ACC112 (cell line): ENCODE results near the gene SIPA1.
"Not testable (repeated sequence)": the region's sequence is repeated elsewhere in the genome, so short reads cannot be mapped to it uniquely, and the experiment has no call there.

Experiments used
- H2AFZ ChIP-seq: fragments of 200-600 bp; sonication (generic); one replicate; pipeline ENCODE4 v1.6.0; 2017; ENCODE audit warnings: antibody characterized with exemption, low read length; ENCODE audit not compliant: unreplicated experiment
- H3K27ac ChIP-seq: fragments of 200-600 bp; sonication (generic); 2 replicates; pipeline ENCODE4 v1.5.1; 2014; ENCODE audit warnings: low read depth, mild to moderate bottlenecking, antibody characterized with exemption, low read length, moderate library complexity
- H3K27me3 ChIP-seq: fragments of 200-600 bp; sonication (generic); 2 replicates; pipeline ENCODE4 v1.6.1; 2014; ENCODE audit warnings: mild to moderate bottlenecking, antibody characterized with exemption, low read length, moderate library complexity, mixed read lengths; ENCODE audit not compliant: insufficient read depth
- H3K36me3 ChIP-seq: fragments of 200-600 bp; sonication (generic); 2 replicates; pipeline ENCODE4 v1.6.1; 2016; ENCODE audit warnings: mild to moderate bottlenecking, antibody characterized with exemption, low read length, moderate library complexity, mixed read lengths; ENCODE audit not compliant: insufficient read depth
- H3K4me1 ChIP-seq: fragments of 200-600 bp; sonication (generic); one replicate; pipeline ENCODE4 v1.6.1; 2016; ENCODE audit warnings: low read length, mixed read lengths; ENCODE audit not compliant: insufficient read depth, unreplicated experiment, control insufficient read depth
- H3K4me3 ChIP-seq: fragments of 200-600 bp; sonication (generic); 2 replicates; pipeline ENCODE4 v1.5.1; 2014; ENCODE audit warnings: mild to moderate bottlenecking, low read depth, low read length
- H3K79me2 ChIP-seq: fragments of 200-600 bp; sonication (generic); one replicate; pipeline ENCODE4 v1.6.0; 2016; ENCODE audit warnings: low read length; ENCODE audit not compliant: control insufficient read depth, unreplicated experiment, insufficient read depth

The SIPA1 gene

DNA sequence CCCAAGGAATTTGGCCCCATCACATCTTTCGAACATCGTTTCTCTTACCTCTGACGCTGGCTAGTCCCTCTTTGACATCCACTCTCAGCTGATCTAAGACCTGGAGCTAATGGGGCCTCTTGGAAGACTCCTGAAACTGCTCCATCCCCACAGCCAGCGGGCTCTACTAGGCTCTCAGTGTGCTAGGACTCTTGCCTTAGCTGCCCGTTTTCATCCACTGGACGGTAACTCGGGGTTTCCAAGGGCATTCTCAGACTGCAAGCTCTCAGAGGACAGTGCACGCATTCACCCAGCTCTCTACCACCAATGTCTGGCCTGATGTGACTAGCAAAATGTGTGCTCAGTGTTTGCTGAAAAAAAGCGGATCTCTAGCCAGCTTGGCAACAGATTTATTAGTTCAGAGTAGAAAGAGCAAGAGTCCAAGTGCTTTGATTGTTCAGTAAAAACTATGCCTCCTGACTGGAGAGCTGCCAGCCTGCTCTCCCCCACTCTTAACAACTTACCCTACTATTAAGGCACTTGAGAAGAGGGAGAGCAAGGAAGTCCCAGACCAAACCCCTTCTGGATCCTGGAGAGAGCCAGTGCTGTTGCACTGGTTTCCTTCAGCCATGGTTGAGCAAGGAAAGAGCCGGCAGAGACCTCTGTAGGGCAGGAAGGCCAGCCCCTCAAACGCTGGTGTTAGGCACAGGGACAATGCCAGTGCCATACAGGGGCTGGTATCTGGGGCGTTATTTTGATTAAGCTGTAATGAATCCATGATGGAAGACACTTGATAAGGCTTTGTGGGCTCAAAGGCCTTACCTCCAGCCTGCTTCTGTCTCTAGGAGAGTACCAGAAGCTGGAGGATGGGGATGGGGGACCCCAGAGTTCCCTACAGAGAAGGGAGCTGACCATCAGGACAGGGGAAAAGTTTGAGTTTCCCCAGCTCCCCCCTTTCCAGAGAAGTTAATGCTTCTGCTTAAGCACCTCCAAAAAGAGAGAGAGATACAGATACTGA lies 15.6 kb downstream of the SIPA1 start:
- peak overlapping the region; percentile 91 for H3K27ac ChIP-seq
- H3K4me3 ChIP-seq, result peak overlapping the region; percentile 74
- no peaks in the 10 kb centered on the region for H3K27me3 ChIP-seq
- H3K4me1 ChIP-seq, result peaks cover 16% of the 10 kb centered on the region
- no peak overlapping the region for H2AFZ ChIP-seq
- H3K79me2 ChIP-seq, result no peaks in the 10 kb centered on the region
- H3K36me3 ChIP-seq, result peaks cover 18% of the 10 kb centered on the region; the same call in 1 of the 2 replicates

DNA sequence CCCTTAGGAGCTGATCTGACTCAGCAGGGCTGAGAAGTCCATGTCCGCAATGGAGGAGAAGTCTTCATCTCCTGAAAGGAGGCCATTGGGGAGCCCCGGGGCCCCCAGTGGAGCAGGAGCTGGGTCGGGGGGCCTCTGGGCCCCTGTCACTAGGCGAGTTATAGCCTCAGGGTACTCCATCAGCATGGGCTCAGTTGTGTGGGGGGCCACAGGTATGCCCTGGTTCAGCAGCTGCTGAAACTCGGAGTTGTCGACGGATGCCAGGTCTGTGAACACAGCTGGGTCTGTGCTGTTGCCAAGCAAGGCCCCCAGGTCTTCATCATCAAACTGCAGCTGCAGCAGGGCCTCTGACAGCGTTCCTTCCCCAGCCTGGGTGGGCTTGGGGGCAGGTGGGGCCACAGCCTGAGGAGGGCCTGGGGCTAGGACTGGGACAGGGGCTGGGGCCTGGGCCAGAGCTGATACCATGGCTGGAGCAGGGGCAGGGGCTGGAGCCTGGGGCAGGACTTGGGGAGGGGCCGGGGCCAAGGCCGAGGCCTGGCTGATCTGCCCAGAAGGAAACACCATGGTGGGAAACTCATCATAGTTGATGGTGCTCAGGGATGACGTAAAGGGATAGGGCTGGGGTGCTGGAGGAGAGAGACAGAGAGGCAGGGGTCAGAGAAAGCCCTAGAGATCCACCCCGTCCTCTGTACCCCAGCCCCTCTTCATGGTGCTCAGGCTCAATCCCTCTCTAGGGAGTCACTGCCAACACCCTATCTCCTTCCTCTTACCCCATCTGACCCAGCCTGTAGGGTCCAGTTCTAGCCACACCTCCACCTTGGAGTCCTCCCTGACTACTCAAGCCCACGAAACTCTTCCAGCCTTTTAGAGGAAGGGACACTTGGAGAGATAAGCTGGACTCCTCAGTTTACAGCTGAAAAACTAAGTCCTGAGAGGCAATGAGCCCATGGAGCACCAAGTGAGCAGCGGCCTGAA lies 16.8 kb downstream of the SIPA1 start:
- peaks cover 26% of the 10 kb centered on the region; the same call in 1 of the 2 replicates for H3K36me3 ChIP-seq
- peaks cover 16% of the 10 kb centered on the region for H3K4me1 ChIP-seq
- no peak overlapping the region for H2AFZ ChIP-seq
- H3K27ac ChIP-seq, result no peak overlapping the region
- no peak overlapping the region for H3K4me3 ChIP-seq
- no peaks in the 10 kb centered on the region for H3K79me2 ChIP-seq
- H3K27me3 ChIP-seq, result no peaks in the 10 kb centered on the region

GRCh38 chr11:65655570-65656332 lies 17.9 kb downstream of the SIPA1 start:
- Histone ChIP-seq H2AFZ (no peak overlapping the region), H3K4me3 (no peak overlapping the region), H3K27me3 (no peaks in the 10 kb centered on the region), H3K4me1 (peaks cover 16% of the 10 kb centered on the region), H3K79me2 (peaks cover 7% of the 10 kb centered on the region), H3K27ac (no peak overlapping the region), H3K36me3 (peaks cover 31% of the 10 kb centered on the region; the same call in 1 of the 2 replicates)

- H3K36me3 ChIP-seq, result peaks cover 31% of the 10 kb centered on the region; the same call in 1 of the 2 replicates
- H2AFZ ChIP-seq, result no peak overlapping the region
- no peak overlapping the region for H3K27ac ChIP-seq
- no peak overlapping the region for H3K4me3 ChIP-seq
- H3K4me1 ChIP-seq, result peaks cover 16% of the 10 kb centered on the region
- H3K27me3 ChIP-seq, result no peaks in the 10 kb centered on the region
- H3K79me2 ChIP-seq, result peaks cover 22% of the 10 kb centered on the region
Observed at GRCh38 chr11:65657426-65657825, 19.5 kb downstream of the SIPA1 start.

DNA sequence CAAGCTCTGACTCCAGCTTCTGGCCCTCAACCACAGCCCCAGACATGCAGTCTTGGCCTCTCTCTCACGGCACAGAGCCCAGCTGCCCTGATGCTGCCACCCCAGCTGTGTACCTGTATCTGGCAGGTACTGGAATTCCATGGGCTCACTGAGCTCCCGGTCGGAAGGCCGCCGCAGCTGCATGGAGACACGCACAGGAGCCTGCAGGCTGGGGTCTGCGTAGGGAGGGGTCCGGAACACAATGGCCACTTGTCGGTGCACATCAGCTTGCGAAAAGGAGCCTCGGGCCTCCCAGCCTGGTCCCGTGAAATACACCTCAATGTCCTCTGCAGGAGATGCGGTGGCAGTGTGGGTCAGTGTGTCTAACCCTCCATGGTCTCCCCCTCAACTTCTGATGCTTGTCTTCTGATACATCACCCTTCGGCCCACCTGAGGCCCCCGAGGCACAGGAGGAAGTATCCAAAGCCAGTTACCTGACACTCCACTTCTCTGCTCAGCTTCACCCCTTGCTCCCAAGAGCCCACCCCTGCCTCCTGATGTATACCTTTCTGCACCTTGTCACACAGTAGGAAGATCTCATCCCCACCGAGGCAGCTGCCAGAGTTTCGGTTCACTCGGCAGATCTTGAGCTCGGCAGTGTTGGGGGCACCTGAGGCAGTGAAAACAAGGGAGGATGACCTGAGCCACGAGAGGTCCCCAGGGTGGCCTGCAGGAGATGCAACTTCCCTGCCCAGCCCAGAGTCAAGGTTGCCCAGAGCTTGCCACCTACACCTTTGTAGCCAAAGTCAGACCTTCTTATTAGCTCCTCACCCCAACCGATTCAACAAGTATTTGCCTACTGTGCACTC lies 20.5 kb downstream of the SIPA1 start:
- peaks cover 10% of the 10 kb centered on the region for H3K4me1 ChIP-seq
- H3K27me3 ChIP-seq, result no peaks in the 10 kb centered on the region
- no peak overlapping the region for H2AFZ ChIP-seq
- peaks cover 25% of the 10 kb centered on the region for H3K79me2 ChIP-seq
- peaks cover 31% of the 10 kb centered on the region; the same call in 1 of the 2 replicates for H3K36me3 ChIP-seq
- H3K4me3 ChIP-seq, result no peak overlapping the region
- H3K27ac ChIP-seq, result no peak overlapping the region

DNA sequence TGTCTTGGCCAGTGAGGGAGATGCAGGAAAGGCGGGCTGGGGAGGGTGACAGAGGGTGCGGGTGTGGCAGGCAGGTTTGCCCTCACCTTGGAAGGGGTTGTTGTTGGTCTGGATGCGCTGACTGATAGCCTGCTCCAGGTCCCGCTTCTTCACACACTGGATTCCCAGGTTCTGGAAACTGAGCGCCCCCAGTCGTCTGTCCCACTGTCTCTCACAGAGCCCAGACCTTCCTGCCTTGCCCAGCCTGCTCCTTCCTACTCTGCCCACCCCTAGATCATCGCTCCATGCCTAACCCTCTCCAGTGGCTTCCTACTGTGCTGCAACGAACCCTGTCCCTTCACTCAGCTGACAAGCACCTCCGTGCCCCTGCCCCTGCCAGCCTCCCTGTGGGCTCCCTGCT lies 22.1 kb downstream of the SIPA1 start:
- Histone ChIP-seq H3K79me2 (peaks cover 25% of the 10 kb centered on the region), H3K36me3 (peaks cover 31% of the 10 kb centered on the region; the same call in 1 of the 2 replicates), H2AFZ (no peak overlapping the region), H3K27ac (no peak overlapping the region), H3K4me1 (peaks cover 6% of the 10 kb centered on the region), H3K27me3 (no peaks in the 10 kb centered on the region), H3K4me3 (no peak overlapping the region)

GRCh38 chr11:65660908-65661307 lies 23.0 kb downstream of the SIPA1 start:
- peaks cover 25% of the 10 kb centered on the region for H3K79me2 ChIP-seq
- not testable (repeated sequence) for H3K27ac ChIP-seq, H3K27me3 ChIP-seq, H2AFZ ChIP-seq, H3K4me1 ChIP-seq
- H3K36me3 ChIP-seq, result peaks cover 31% of the 10 kb centered on the region; the same call in 1 of the 2 replicates
- peak overlapping the region; percentile 95 for H3K4me3 ChIP-seq

DNA sequence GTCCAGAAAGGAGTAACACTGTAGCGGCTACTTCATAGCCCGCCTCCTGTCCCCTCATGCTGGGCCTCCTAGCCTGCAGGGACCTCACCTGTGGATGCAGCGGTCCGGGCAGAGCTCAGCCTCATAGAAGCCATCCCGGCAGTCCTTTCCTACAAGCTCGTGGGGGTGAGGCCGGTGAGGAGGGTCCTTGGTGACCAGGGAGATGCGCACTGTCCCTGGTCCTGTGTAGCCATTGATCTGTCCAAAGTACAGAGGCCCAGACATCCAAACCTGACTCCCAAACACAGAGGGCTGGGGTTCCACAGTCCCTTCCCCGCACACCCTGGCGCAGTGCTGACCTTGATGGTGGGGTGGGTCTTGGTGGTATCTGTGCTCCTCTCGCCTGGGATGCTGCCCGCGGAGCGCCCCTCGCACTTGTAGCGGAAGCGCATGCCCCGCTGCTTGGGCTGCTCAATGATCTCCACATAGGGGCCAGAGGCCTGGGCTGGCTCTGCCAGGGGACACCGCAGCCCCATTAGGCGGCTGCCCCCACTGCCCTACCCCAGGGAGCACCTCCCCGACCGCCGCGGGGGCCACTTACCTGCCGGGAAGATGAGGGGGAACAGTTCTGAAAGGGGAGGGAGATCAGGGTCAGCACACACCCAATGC lies 23.8 kb downstream of the SIPA1 start:
- Histone ChIP-seq H3K36me3 (peaks cover 26% of the 10 kb centered on the region; the same call in 1 of the 2 replicates), H3K4me3 (peak overlapping the region; percentile 95), H3K4me1 (peaks cover 6% of the 10 kb centered on the region), H2AFZ (no peak overlapping the region), H3K27ac (peak overlapping the region; percentile 96), H3K79me2 (peaks cover 25% of the 10 kb centered on the region), H3K27me3 (no peaks in the 10 kb centered on the region)

GRCh38 chr11:65662247-65662798 lies 24.4 kb downstream of the SIPA1 start:
- Histone ChIP-seq H3K79me2 (peaks cover 25% of the 10 kb centered on the region), H3K27me3 (no peaks in the 10 kb centered on the region), H2AFZ (no peak overlapping the region), H3K27ac (peak overlapping the region; percentile 96), H3K4me3 (peak overlapping the region; percentile 95), H3K4me1 (peaks cover 6% of the 10 kb centered on the region), H3K36me3 (peaks cover 22% of the 10 kb centered on the region; the same call in 1 of the 2 replicates)
